HEK293T (cell line): ENCODE measurements around the gene CFAP299.
"Not testable (repeated sequence)": the region's sequence is repeated elsewhere in the genome, so short reads cannot be mapped to it uniquely, and the experiment has no call there.

Source experiments
- BHLHE40 ChIP-seq: fragments of 450-650 bp; IDR thresholded peaks from 2 replicates; pipeline ENCODE4 v1.6.1; 2016; ENCODE audit warnings: mild to moderate bottlenecking, moderate library complexity, borderline replicate concordance
- ELF4 ChIP-seq: fragments of 450-650 bp; IDR thresholded peaks from 2 replicates; pipeline ENCODE4 v1.6.1; 2017; ENCODE audit warnings: antibody characterized with exemption
- FOXM1 ChIP-seq: fragments of 450-650 bp; IDR thresholded peaks from 2 replicates; pipeline ENCODE4 v1.6.1; 2017; ENCODE audit warnings: mild to moderate bottlenecking, borderline replicate concordance
- HDGF ChIP-seq: fragments of 450-650 bp; IDR thresholded peaks from 2 replicates; pipeline ENCODE4 v1.6.1; 2017; ENCODE audit warnings: antibody characterized with exemption, borderline replicate concordance
- LEF1 ChIP-seq: fragments of 450-650 bp; IDR thresholded peaks from 2 replicates; pipeline ENCODE4 v1.6.1; 2017; ENCODE audit warnings: mild to moderate bottlenecking, borderline replicate concordance
- SP1 ChIP-seq: fragments of 450-650 bp; IDR thresholded peaks from 2 replicates; pipeline ENCODE4 v1.6.1; 2017

DNA sequence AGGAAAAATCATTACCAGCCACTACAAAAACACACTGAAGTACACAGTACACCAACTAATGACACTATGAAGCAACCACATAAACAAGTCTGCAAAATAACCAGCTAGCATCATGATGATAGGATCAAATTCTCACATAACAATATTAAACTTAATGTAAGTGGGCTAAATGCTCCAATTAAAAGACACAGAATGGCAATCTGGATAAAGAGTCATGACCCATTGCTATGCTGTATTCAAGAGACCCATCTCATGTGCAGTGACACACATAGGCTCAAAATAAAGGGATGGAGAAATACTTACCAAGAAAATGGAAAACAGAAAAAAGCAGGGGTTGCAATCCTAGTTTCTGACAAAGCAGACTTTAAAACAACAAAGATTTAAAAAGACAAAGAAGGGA is 7.2 kb downstream of the CFAP299 start:
- not testable (repeated sequence) for TF ChIP-seq BHLHE40, ELF4, SP1, FOXM1, HDGF, LEF1
